NCI-H82 (cell line): ENCODE data around the gene DCLK1.
A peak's percentile ranks its signal among the peaks of the same experiment; 100 is the strongest.

ENCODE experiments used
- DNase-seq: peaks from one replicate; lab custom pipeline; 2025; lab: John Stamatoyannopoulos, UW

DCLK1 gene

GRCh38 chr13:35859981-35860380 lies 271.2 kb downstream of the DCLK1 start:
- no peak for DNase-seq

- DNase-seq, result no peak
Observed at GRCh38 chr13:35858665-35859064, 272.5 kb downstream of the DCLK1 start.

GRCh38 chr13:35857769-35858168 lies 273.4 kb downstream of the DCLK1 start:
- DNase-seq, result no peak

GRCh38 chr13:35856721-35857364 lies 274.3 kb downstream of the DCLK1 start:
- DNase-seq, result no peak

- no peak for DNase-seq
Observed at GRCh38 chr13:35856084-35856483, 275.1 kb downstream of the DCLK1 start.

- DNase-seq, result peak; percentile 19
Observed at GRCh38 chr13:35855531-35856019, 275.6 kb downstream of the DCLK1 start.

GRCh38 chr13:35854286-35854685 lies 276.9 kb downstream of the DCLK1 start:
- no peak for DNase-seq

- no peak for DNase-seq
Observed at GRCh38 chr13:35851881-35852280, 279.3 kb downstream of the DCLK1 start.

- no peak for DNase-seq
Observed at GRCh38 chr13:35851356-35851755, 279.8 kb downstream of the DCLK1 start.

GRCh38 chr13:35850569-35850968 lies 280.6 kb downstream of the DCLK1 start:
- DNase-seq, result no peak

- DNase-seq, result no peak
Observed at GRCh38 chr13:35849256-35849644, 281.9 kb downstream of the DCLK1 start.

GRCh38 chr13:35848336-35849255 lies 282.6 kb downstream of the DCLK1 start:
- DNase-seq, result no peak

- DNase-seq, result peak; percentile 48
Observed at GRCh38 chr13:35843272-35843671, 287.9 kb downstream of the DCLK1 start.

GRCh38 chr13:35841060-35841521 lies 290.1 kb downstream of the DCLK1 start:
- peak; percentile 73 for DNase-seq

GRCh38 chr13:35839806-35840205 lies 291.4 kb downstream of the DCLK1 start:
- no peak for DNase-seq

GRCh38 chr13:35838356-35838755 lies 292.8 kb downstream of the DCLK1 start:
- DNase-seq, result no peak

- DNase-seq, result no peak
Observed at GRCh38 chr13:35836446-35836845, 294.7 kb downstream of the DCLK1 start.

GRCh38 chr13:35835989-35836388 lies 295.2 kb downstream of the DCLK1 start:
- DNase-seq, result no peak

GRCh38 chr13:35833608-35834275 lies 297.4 kb downstream of the DCLK1 start:
- no peak for DNase-seq

GRCh38 chr13:35833031-35833430 lies 298.2 kb downstream of the DCLK1 start:
- no peak for DNase-seq

GRCh38 chr13:35832551-35832950 lies 298.6 kb downstream of the DCLK1 start:
- DNase-seq, result no peak

- DNase-seq, result peak; percentile 64
Observed at GRCh38 chr13:35830850-35831450, 300.2 kb downstream of the DCLK1 start.
